Stimulated activated naive CD8-positive, alpha-beta T cell treated with anti-CD3 and anti-CD28 coated beads, Interleukin-15, amount 100 ng/mL, for 72 hours (primary cell): Measurements from ENCODE around the gene TANC1.

Source experiments
- ATAC-seq: fragments of 150-1000 bp; cut with Tn5 transposase; 2 replicates; pipeline ENCODE4 v1.10.0; 2021; ENCODE audit warnings: mild to moderate bottlenecking, moderate library complexity
- DNase-seq, 2 donors: peaks; one replicate each; pipeline ENCODE4 v3.0.0; 2021 to 2022
- H3K27ac Mint-ChIP-seq, 2 donors: one replicate each; pipeline ENCODE4 v1.8.0; 2022; ENCODE audit warnings: mild to moderate bottlenecking in 2 of 2, mixed read lengths in 2 of 2, moderate library complexity in 2 of 2
- H3K27me3 Mint-ChIP-seq: one replicate; pipeline ENCODE4 v1.8.0; 2022; ENCODE audit warnings: mixed read lengths
- H3K4me1 Mint-ChIP-seq: one replicate; pipeline ENCODE4 v1.8.0; 2022; ENCODE audit warnings: mild to moderate bottlenecking, mixed read lengths
- H3K4me3 Mint-ChIP-seq, 2 donors: one replicate each; pipeline ENCODE4 v1.8.0; 2022; ENCODE audit warnings: mild to moderate bottlenecking in 2 of 2, mixed read lengths in 2 of 2, moderate library complexity in 1 of 2
- H3K9me3 Mint-ChIP-seq, 2 donors: one replicate each; pipeline ENCODE4 v1.8.0; 2022; ENCODE audit warnings: mixed read lengths in 2 of 2

Gene TANC1

GRCh38 chr2:159185401-159186130 lies 217.1 kb downstream of the TANC1 start:
- DNase-seq, result no peak
- Mint-ChIP-seq H3K4me3 (no peak overlapping the region), H3K9me3 (no peaks in the 10 kb centered on the region), H3K4me1 (peaks cover 7% of the 10 kb centered on the region), H3K27me3 (no peaks in the 10 kb centered on the region), H3K27ac (no peak overlapping the region)
- ATAC-seq, result peak; percentile 45

- DNase-seq (no peak), ATAC-seq (no peak)
- Mint-ChIP-seq H3K27me3 (no peaks in the 10 kb centered on the region), H3K4me3 (no peak overlapping the region), H3K9me3 (no peaks in the 10 kb centered on the region), H3K4me1 (peaks cover 7% of the 10 kb centered on the region), H3K27ac (no peak overlapping the region)
Observed at GRCh38 chr2:159186462-159186861, 218.0 kb downstream of the TANC1 start.

- ATAC-seq (no peak), DNase-seq (no peak)
- peaks cover 7% of the 10 kb centered on the region for H3K4me1 Mint-ChIP-seq
- no peak overlapping the region for H3K27ac Mint-ChIP-seq
- no peaks in the 10 kb centered on the region for H3K9me3 Mint-ChIP-seq
- no peak overlapping the region for H3K4me3 Mint-ChIP-seq
- H3K27me3 Mint-ChIP-seq, result no peaks in the 10 kb centered on the region
Observed at GRCh38 chr2:159187106-159187505, 218.7 kb downstream of the TANC1 start.

GRCh38 chr2:159188449-159188848 lies 220.0 kb downstream of the TANC1 start:
- H3K4me3 Mint-ChIP-seq, result no peak overlapping the region
- H3K27ac Mint-ChIP-seq, result no peak overlapping the region
- ATAC-seq (no peak), DNase-seq (no peak)
- no peaks in the 10 kb centered on the region for H3K9me3 Mint-ChIP-seq
- peaks cover 7% of the 10 kb centered on the region for H3K4me1 Mint-ChIP-seq
- H3K27me3 Mint-ChIP-seq, result no peaks in the 10 kb centered on the region

GRCh38 chr2:159192371-159192918 lies 224.0 kb downstream of the TANC1 start:
- no peaks in the 10 kb centered on the region for H3K27me3 Mint-ChIP-seq
- H3K27ac Mint-ChIP-seq, result no peak overlapping the region
- H3K4me3 Mint-ChIP-seq, result no peak overlapping the region
- DNase-seq (no peak), ATAC-seq (no peak)
- no peaks in the 10 kb centered on the region for H3K4me1 Mint-ChIP-seq
- no peaks in the 10 kb centered on the region for H3K9me3 Mint-ChIP-seq

- Mint-ChIP-seq H3K9me3 (no peaks in the 10 kb centered on the region), H3K4me3 (no peak overlapping the region), H3K4me1 (no peaks in the 10 kb centered on the region), H3K27me3 (no peaks in the 10 kb centered on the region), H3K27ac (no peak overlapping the region)
- DNase-seq, result no peak
- ATAC-seq, result no peak
Observed at GRCh38 chr2:159193791-159194190, 225.4 kb downstream of the TANC1 start.

- ATAC-seq (no peak), DNase-seq (no peak)
- Mint-ChIP-seq H3K27me3 (no peaks in the 10 kb centered on the region), H3K4me3 (no peak overlapping the region), H3K27ac (no peak overlapping the region), H3K4me1 (no peaks in the 10 kb centered on the region), H3K9me3 (no peaks in the 10 kb centered on the region)
Observed at GRCh38 chr2:159194241-159194640, 225.8 kb downstream of the TANC1 start.

GRCh38 chr2:159195697-159196096 lies 227.3 kb downstream of the TANC1 start:
- Mint-ChIP-seq H3K4me3 (no peak overlapping the region), H3K27me3 (no peaks in the 10 kb centered on the region), H3K4me1 (peaks cover 2% of the 10 kb centered on the region), H3K27ac (no peak overlapping the region), H3K9me3 (no peaks in the 10 kb centered on the region)
- ATAC-seq (no peak), DNase-seq (no peak)

- H3K4me1 Mint-ChIP-seq, result peaks cover 10% of the 10 kb centered on the region
- H3K4me3 Mint-ChIP-seq, result no peak overlapping the region
- ATAC-seq (peak; percentile 8), DNase-seq (no peak)
- no peaks in the 10 kb centered on the region for H3K27me3 Mint-ChIP-seq
- H3K9me3 Mint-ChIP-seq, result no peaks in the 10 kb centered on the region
- H3K27ac Mint-ChIP-seq, result no peak overlapping the region
Observed at GRCh38 chr2:159196393-159196925, 228.0 kb downstream of the TANC1 start.

- no peak for ATAC-seq
- H3K9me3 Mint-ChIP-seq, result no peaks in the 10 kb centered on the region
- H3K4me1 Mint-ChIP-seq, result peaks cover 18% of the 10 kb centered on the region
- H3K27ac Mint-ChIP-seq, result no peak overlapping the region
- no peak for DNase-seq
- no peak overlapping the region for H3K4me3 Mint-ChIP-seq
- no peaks in the 10 kb centered on the region for H3K27me3 Mint-ChIP-seq
Observed at GRCh38 chr2:159199236-159199635, 230.8 kb downstream of the TANC1 start.

GRCh38 chr2:159199761-159200465 lies 231.5 kb downstream of the TANC1 start:
- no peaks in the 10 kb centered on the region for H3K9me3 Mint-ChIP-seq
- H3K27ac Mint-ChIP-seq, result no peak overlapping the region
- H3K27me3 Mint-ChIP-seq, result no peaks in the 10 kb centered on the region

GRCh38 chr2:159200498-159200897 lies 232.1 kb downstream of the TANC1 start:
- no peak for DNase-seq
- H3K27me3 Mint-ChIP-seq, result no peaks in the 10 kb centered on the region
- H3K27ac Mint-ChIP-seq, result peak overlapping the region in 1 of 2 donors; percentile 29

More at GRCh38 chr2:159199761-159200465, 231.5 kb downstream of the TANC1 start:
- Mint-ChIP-seq H3K4me3 (no peak overlapping the region), H3K4me1 (peaks cover 18% of the 10 kb centered on the region)
- ATAC-seq (no peak), DNase-seq (no peak)

GRCh38 chr2:159201360-159202063 lies 233.1 kb downstream of the TANC1 start:
- ATAC-seq (peak; percentile 93), DNase-seq (peak in 1 of 2 donors; percentile 53)
- no peaks in the 10 kb centered on the region for H3K27me3 Mint-ChIP-seq
- H3K4me1 Mint-ChIP-seq, result peaks cover 18% of the 10 kb centered on the region
- peak overlapping the region in 1 of 2 donors; percentile 26 for H3K4me3 Mint-ChIP-seq
- peak overlapping the region in 1 of 2 donors; percentile 83 for H3K27ac Mint-ChIP-seq
- no peaks in the 10 kb centered on the region for H3K9me3 Mint-ChIP-seq

More at GRCh38 chr2:159200498-159200897, 232.1 kb downstream of the TANC1 start:
- Mint-ChIP-seq H3K9me3 (no peaks in the 10 kb centered on the region), H3K4me1 (peaks cover 18% of the 10 kb centered on the region), H3K4me3 (no peak overlapping the region)
- no peak for ATAC-seq

GRCh38 chr2:159202568-159203071 lies 234.2 kb downstream of the TANC1 start:
- Mint-ChIP-seq H3K27ac (no peak overlapping the region), H3K4me3 (no peak overlapping the region), H3K27me3 (no peaks in the 10 kb centered on the region), H3K9me3 (no peaks in the 10 kb centered on the region), H3K4me1 (peaks cover 18% of the 10 kb centered on the region)
- no peak for DNase-seq
- ATAC-seq, result no peak

- ATAC-seq (no peak), DNase-seq (no peak)
- H3K4me1 Mint-ChIP-seq, result peaks cover 25% of the 10 kb centered on the region
- no peak overlapping the region for H3K27ac Mint-ChIP-seq
- H3K9me3 Mint-ChIP-seq, result no peaks in the 10 kb centered on the region
- no peaks in the 10 kb centered on the region for H3K27me3 Mint-ChIP-seq
- no peak overlapping the region for H3K4me3 Mint-ChIP-seq
Observed at GRCh38 chr2:159204381-159205144, 236.1 kb downstream of the TANC1 start.
